Tibial nerve (tissue), 4 donors: ENCODE measurements around the gene SLC9A3. TPM values are rescaled to one million over a fixed set of nuclear protein-coding genes. Genes with fewer than 3 reads are reported as not detected.

Source experiments
- DNase-seq, 2 donors: peaks; one replicate each; pipeline ENCODE4 v3.0.0-alpha.2; 2019; ENCODE audit warnings: low spot score in 2 of 2
- H3K27ac ChIP-seq, 4 donors: fragments of 200-600 bp; sonication (generic) in 3 of 4; one replicate each; pipeline ENCODE4 v1.5.1; 2017 to 2019; ENCODE audit warnings: mild to moderate bottlenecking in 1 of 4
- H3K27me3 ChIP-seq, 2 donors: fragments of 200-600 bp; sonication (generic) in 1 of 2; one replicate each; pipeline versions ENCODE4 v1.5.1 to v1.6.0; 2017 to 2019
- H3K36me3 ChIP-seq, 3 donors: fragments of 200-600 bp; sonication (generic); one replicate each; pipeline ENCODE4 v1.5.1; 2018 to 2019
- H3K4me1 ChIP-seq, 4 donors: fragments of 200-600 bp; sonication (generic) in 3 of 4; one replicate each; pipeline ENCODE4 v1.5.1; 2017 to 2019
- H3K4me3 ChIP-seq, 4 donors: fragments of 200-600 bp; sonication (generic) in 3 of 4; one replicate each; pipeline ENCODE4 v1.5.1; 2017 to 2019; ENCODE audit warnings: mild to moderate bottlenecking in 1 of 4, moderate library complexity in 1 of 4
- H3K9me3 ChIP-seq, 4 donors: fragments of 200-600 bp; sonication (generic) in 3 of 4; one replicate each; pipeline ENCODE4 v1.5.1; 2017 to 2019
- CTCF ChIP-seq, 5 experiments: fragments of 200-600 bp in 3 of 5; fragments of 450-650 bp in 2 of 5; sonication (generic) in 3 of 5; IDR thresholded peaks; one replicate each; pipeline ENCODE4 v1.5.1; 2016 to 2019; ENCODE audit warnings: antibody characterized with exemption in 5 of 5, mild to moderate bottlenecking in 3 of 5, moderate library complexity in 2 of 5
- EP300 ChIP-seq, 2 donors: sonication (generic); formaldehyde crosslinking; IDR thresholded peaks; one replicate each; pipeline ENCODE4 v1.6.1; 2017; ENCODE audit warnings: antibody characterized with exemption in 2 of 2, mild to moderate bottlenecking in 1 of 2
- POLR2A ChIP-seq, 2 donors: fragments of 450-650 bp; IDR thresholded peaks; one replicate each; pipeline ENCODE4 v1.6.1; 2017; ENCODE audit warnings: antibody characterized with exemption in 2 of 2, mild to moderate bottlenecking in 2 of 2, moderate library complexity in 2 of 2
- WGBS, 2 donors: methylation state at CpG; one replicate each; pipeline ENCODE4 v1.1.5; 2018; 5-methylcytosine and 5-hydroxymethylcytosine counted together
- total RNA-seq, 4 donors: library from RNA; depleted of rRNA; stranded (reverse); fragments of >200 nt; gene quantifications; one replicate each; pipeline ENCODE4 v1.1.0, GENCODE V29; 2016

The SLC9A3 gene
- total RNA-seq, 4 donors from 2014 or later = 11.4 to 32.7 (median 17.9) TPM

GRCh38 chr5:479566-480319 is 44.5 kb downstream of the SLC9A3 start:
- no peak overlapping the region for H3K4me3 ChIP-seq
- H3K27me3 ChIP-seq = peaks cover 0 to 92% of the 10 kb centered on the region in 2 donors
- H3K4me1 ChIP-seq = peaks cover 0 to 12% (median 7%) of the 10 kb centered on the region in 4 donors
- 77 to 80% methylated on average over 22 to 30 of the region's 34 CpGs for WGBS, 2 donors
- H3K9me3 ChIP-seq = no peaks in the 10 kb centered on the region
- peaks cover 0 to 48% (median 0%) of the 10 kb centered on the region in 3 donors for H3K36me3 ChIP-seq
- no peak overlapping the region for H3K27ac ChIP-seq
- DNase-seq = no peak
- TF ChIP-seq EP300 (IDR thresholded peaks at IDR 0.05) (no peak), CTCF (IDR thresholded peaks at IDR 0.05) (no peak), POLR2A (IDR thresholded peaks at IDR 0.05) (no peak)

GRCh38 chr5:478982-479535 is 45.2 kb downstream of the SLC9A3 start:
- Histone ChIP-seq H3K9me3 (no peaks in the 10 kb centered on the region), H3K4me3 (no peak overlapping the region), H3K27me3 (peaks cover 0 to 88% of the 10 kb centered on the region in 2 donors), H3K4me1 (peaks cover 0 to 17% (median 8%) of the 10 kb centered on the region in 4 donors), H3K36me3 (peaks cover 0 to 48% (median 0%) of the 10 kb centered on the region in 3 donors), H3K27ac (no peak overlapping the region)
- WGBS, 2 donors = 79 to 80% methylated on average over 10 to 16 of the region's 18 CpGs
- no peak for DNase-seq
- TF ChIP-seq CTCF (IDR thresholded peaks at IDR 0.05) = no peak
- no peak for TF ChIP-seq POLR2A (IDR thresholded peaks at IDR 0.05)
- no peak for TF ChIP-seq EP300 (IDR thresholded peaks at IDR 0.05)

- 66 to 70% methylated on average over 14 to 17 of the region's 18 CpGs for WGBS, 2 donors
- H3K36me3 ChIP-seq = peaks cover 0 to 48% (median 0%) of the 10 kb centered on the region in 3 donors
- TF ChIP-seq CTCF (IDR thresholded peaks at IDR 0.05) (no peak), POLR2A (IDR thresholded peaks at IDR 0.05) (no peak), EP300 (IDR thresholded peaks at IDR 0.05) (no peak)
- no peak overlapping the region for H3K4me3 ChIP-seq
- H3K4me1 ChIP-seq = peaks cover 0 to 22% (median 8%) of the 10 kb centered on the region in 4 donors
- DNase-seq = no peak
- peaks cover 0 to 84% of the 10 kb centered on the region in 2 donors for H3K27me3 ChIP-seq
- H3K27ac ChIP-seq = no peak overlapping the region
- H3K9me3 ChIP-seq = no peaks in the 10 kb centered on the region
Measured at GRCh38 chr5:478369-478981, 45.8 kb downstream of the SLC9A3 start.

GRCh38 chr5:477871-478270 is 46.4 kb downstream of the SLC9A3 start:
- Histone ChIP-seq H3K4me3 (no peak overlapping the region), H3K9me3 (no peaks in the 10 kb centered on the region), H3K27ac (no peak overlapping the region), H3K36me3 (peaks cover 0 to 42% (median 0%) of the 10 kb centered on the region in 3 donors), H3K27me3 (peaks cover 0 to 78% of the 10 kb centered on the region in 2 donors), H3K4me1 (peaks cover 0 to 22% (median 8%) of the 10 kb centered on the region in 4 donors)
- no peak for TF ChIP-seq POLR2A (IDR thresholded peaks at IDR 0.05)
- TF ChIP-seq EP300 (IDR thresholded peaks at IDR 0.05) = no peak
- TF ChIP-seq CTCF (IDR thresholded peaks at IDR 0.05) = no peak
- no peak for DNase-seq
- 76 to 81% methylated on average over 12 to 13 of the region's 13 CpGs for WGBS, 2 donors

- no peak for DNase-seq
- Histone ChIP-seq H3K4me3 (no peak overlapping the region), H3K27me3 (peaks cover 0 to 72% of the 10 kb centered on the region in 2 donors), H3K9me3 (no peaks in the 10 kb centered on the region), H3K4me1 (peaks cover 0 to 26% (median 12%) of the 10 kb centered on the region in 4 donors), H3K27ac (no peak overlapping the region), H3K36me3 (peaks cover 0 to 36% (median 0%) of the 10 kb centered on the region in 3 donors)
- TF ChIP-seq CTCF (IDR thresholded peaks at IDR 0.05) (no peak), EP300 (IDR thresholded peaks at IDR 0.05) (no peak), POLR2A (IDR thresholded peaks at IDR 0.05) (no peak)
- WGBS, 2 donors = 50 to 67% methylated on average over 6 to 8 of the region's 19 CpGs
Measured at GRCh38 chr5:477247-477646, 47.0 kb downstream of the SLC9A3 start.
